Activated T-cell treated with anti-CD3 and anti-CD28 coated beads, Interleukin-2, amount 50 U/mL, for 4 hours (primary cell): Measurements from ENCODE around the gene NOD1. TPM values are rescaled to one million over a fixed set of nuclear protein-coding genes. Genes with fewer than 3 reads are reported as not detected.

Experiments
- ATAC-seq, 2 donors: fragments of 200-7000 bp; cut with Tn5 transposase; one replicate each; pipeline ENCODE4 v1.10.0; 2021
- DNase-seq: peaks from one replicate; pipeline ENCODE4 v3.0.0-alpha.2; 2020
- H3K27me3 Mint-ChIP-seq: one replicate; pipeline ENCODE4 v1.8.0; 2021; ENCODE audit warnings: low read depth, mixed read lengths
- H3K36me3 Mint-ChIP-seq: one replicate; pipeline ENCODE4 v1.8.0; 2022; ENCODE audit warnings: mixed read lengths; ENCODE audit not compliant: insufficient read depth
- H3K4me1 Mint-ChIP-seq: one replicate; pipeline ENCODE4 v1.8.0; 2021; ENCODE audit warnings: low read depth, mixed read lengths
- H3K4me3 Mint-ChIP-seq: one replicate; pipeline ENCODE4 v1.8.0; 2021; ENCODE audit warnings: mild to moderate bottlenecking, moderate library complexity, mixed read lengths
- H3K9me3 Mint-ChIP-seq: one replicate; pipeline ENCODE4 v1.8.0; 2021; ENCODE audit warnings: mixed read lengths
- total RNA-seq, 3 donors: library from RNA; stranded (reverse); gene quantifications; one replicate each; pipeline ENCODE4 v1.2.1, GENCODE V29; 2021

The NOD1 gene
- total RNA-seq, 3 donors from 2014 or later = 4.1 to 5.4 (median 4.6) TPM

GRCh38 chr7:30470163-30470770 lies 8.3 kb downstream of the NOD1 start:
- ATAC-seq = no peak
- Mint-ChIP-seq H3K9me3 (no peaks in the 10 kb centered on the region), H3K4me3 (no peak overlapping the region), H3K27me3 (no peaks in the 10 kb centered on the region), H3K36me3 (peaks cover 21% of the 10 kb centered on the region), H3K4me1 (peaks cover 71% of the 10 kb centered on the region)
- DNase-seq = no peak

GRCh38 chr7:30469303-30469702 lies 9.3 kb downstream of the NOD1 start:
- peaks cover 16% of the 10 kb centered on the region for H3K36me3 Mint-ChIP-seq
- H3K4me3 Mint-ChIP-seq = no peak overlapping the region
- DNase-seq = no peak
- no peaks in the 10 kb centered on the region for H3K9me3 Mint-ChIP-seq
- peaks cover 73% of the 10 kb centered on the region for H3K4me1 Mint-ChIP-seq
- no peaks in the 10 kb centered on the region for H3K27me3 Mint-ChIP-seq
- ATAC-seq = no peak

GRCh38 chr7:30468791-30469190 lies 9.8 kb downstream of the NOD1 start:
- ATAC-seq (no peak), DNase-seq (no peak)
- Mint-ChIP-seq H3K27me3 (no peaks in the 10 kb centered on the region), H3K4me3 (no peak overlapping the region), H3K36me3 (peaks cover 11% of the 10 kb centered on the region), H3K4me1 (peaks cover 74% of the 10 kb centered on the region), H3K9me3 (no peaks in the 10 kb centered on the region)

GRCh38 chr7:30468041-30468440 lies 10.5 kb downstream of the NOD1 start:
- Mint-ChIP-seq H3K4me3 (no peak overlapping the region), H3K9me3 (no peaks in the 10 kb centered on the region), H3K4me1 (peaks cover 67% of the 10 kb centered on the region), H3K27me3 (no peaks in the 10 kb centered on the region), H3K36me3 (peaks cover 6% of the 10 kb centered on the region)
- DNase-seq = no peak
- no peak for ATAC-seq

- peaks cover 59% of the 10 kb centered on the region for H3K4me1 Mint-ChIP-seq
These were observed 11.3 kb downstream of the NOD1 start for GRCh38 chr7:30467271-30467670.

GRCh38 chr7:30466266-30466665 lies 12.3 kb downstream of the NOD1 start:
- Mint-ChIP-seq H3K4me3 (no peak overlapping the region), H3K36me3 (peaks cover 4% of the 10 kb centered on the region), H3K4me1 (peaks cover 49% of the 10 kb centered on the region), H3K27me3 (no peaks in the 10 kb centered on the region), H3K9me3 (no peaks in the 10 kb centered on the region)
- DNase-seq = no peak
- ATAC-seq = no peak

More at GRCh38 chr7:30467271-30467670, 11.3 kb downstream of the NOD1 start:
- Mint-ChIP-seq H3K36me3 (peaks cover 4% of the 10 kb centered on the region), H3K27me3 (no peaks in the 10 kb centered on the region), H3K4me3 (no peak overlapping the region), H3K9me3 (no peaks in the 10 kb centered on the region)
- no peak for DNase-seq
- no peak for ATAC-seq

GRCh38 chr7:30465811-30466180 lies 12.8 kb downstream of the NOD1 start:
- ATAC-seq = no peak
- DNase-seq = no peak
- Mint-ChIP-seq H3K9me3 (no peaks in the 10 kb centered on the region), H3K4me3 (no peak overlapping the region), H3K4me1 (peaks cover 45% of the 10 kb centered on the region), H3K36me3 (peaks cover 4% of the 10 kb centered on the region), H3K27me3 (no peaks in the 10 kb centered on the region)

GRCh38 chr7:30465046-30465810 lies 13.4 kb downstream of the NOD1 start:
- Mint-ChIP-seq H3K27me3 (no peaks in the 10 kb centered on the region), H3K4me3 (no peak overlapping the region), H3K4me1 (peaks cover 39% of the 10 kb centered on the region), H3K36me3 (peaks cover 6% of the 10 kb centered on the region), H3K9me3 (no peaks in the 10 kb centered on the region)
- no peak for ATAC-seq
- DNase-seq = no peak

GRCh38 chr7:30464231-30464671 lies 14.3 kb downstream of the NOD1 start:
- H3K4me1 Mint-ChIP-seq = peaks cover 32% of the 10 kb centered on the region
- DNase-seq = no peak
- no peaks in the 10 kb centered on the region for H3K9me3 Mint-ChIP-seq
- no peaks in the 10 kb centered on the region for H3K27me3 Mint-ChIP-seq
- ATAC-seq = no peak
- H3K4me3 Mint-ChIP-seq = no peak overlapping the region
- H3K36me3 Mint-ChIP-seq = peaks cover 7% of the 10 kb centered on the region

- no peak overlapping the region for H3K4me3 Mint-ChIP-seq
- H3K9me3 Mint-ChIP-seq = no peaks in the 10 kb centered on the region
- peaks cover 7% of the 10 kb centered on the region for H3K36me3 Mint-ChIP-seq
- no peak for DNase-seq
- H3K27me3 Mint-ChIP-seq = no peaks in the 10 kb centered on the region
- no peak for ATAC-seq
- H3K4me1 Mint-ChIP-seq = peaks cover 29% of the 10 kb centered on the region
These were observed 15.0 kb downstream of the NOD1 start for GRCh38 chr7:30463405-30464145.

GRCh38 chr7:30462179-30462578 lies 16.4 kb downstream of the NOD1 start:
- peaks cover 12% of the 10 kb centered on the region for H3K36me3 Mint-ChIP-seq
- no peaks in the 10 kb centered on the region for H3K9me3 Mint-ChIP-seq
- no peak for ATAC-seq
- no peak overlapping the region for H3K4me3 Mint-ChIP-seq
- no peak for DNase-seq
- H3K27me3 Mint-ChIP-seq = no peaks in the 10 kb centered on the region
- peaks cover 19% of the 10 kb centered on the region for H3K4me1 Mint-ChIP-seq

GRCh38 chr7:30460246-30460633 lies 18.3 kb downstream of the NOD1 start:
- Mint-ChIP-seq H3K9me3 (no peaks in the 10 kb centered on the region), H3K36me3 (peaks cover 16% of the 10 kb centered on the region), H3K4me3 (no peak overlapping the region), H3K27me3 (no peaks in the 10 kb centered on the region), H3K4me1 (peaks cover 12% of the 10 kb centered on the region)
- ATAC-seq (no peak), DNase-seq (no peak)

- Mint-ChIP-seq H3K27me3 (no peaks in the 10 kb centered on the region), H3K36me3 (peaks cover 16% of the 10 kb centered on the region)
These were observed 18.9 kb downstream of the NOD1 start for GRCh38 chr7:30459591-30460245.

GRCh38 chr7:30458311-30458710 lies 20.3 kb downstream of the NOD1 start:
- Mint-ChIP-seq H3K27me3 (no peaks in the 10 kb centered on the region), H3K4me1 (no peaks in the 10 kb centered on the region)
- ATAC-seq = no peak

More at GRCh38 chr7:30459591-30460245, 18.9 kb downstream of the NOD1 start:
- no peak for DNase-seq
- no peak overlapping the region for H3K4me3 Mint-ChIP-seq
- peaks cover 9% of the 10 kb centered on the region for H3K4me1 Mint-ChIP-seq
- H3K9me3 Mint-ChIP-seq = no peaks in the 10 kb centered on the region
- ATAC-seq = no peak

More at GRCh38 chr7:30458311-30458710, 20.3 kb downstream of the NOD1 start:
- H3K4me3 Mint-ChIP-seq = no peak overlapping the region
- no peak for DNase-seq
- peaks cover 20% of the 10 kb centered on the region for H3K36me3 Mint-ChIP-seq
- H3K9me3 Mint-ChIP-seq = no peaks in the 10 kb centered on the region
